Omental fat pad (tissue), 4 donors: ENCODE results near the gene PHIP. TPM values are rescaled to one million over a fixed set of nuclear protein-coding genes. Genes with fewer than 3 reads are reported as not detected.
"Not testable (repeated sequence)": the region's sequence is repeated elsewhere in the genome, so short reads cannot be mapped to it uniquely, and the experiment has no call there.

ENCODE experiments used
- ATAC-seq: fragments of 150-250 bp; one replicate; pipeline ENCODE4 v1.9.1; 2016; ENCODE audit warnings: mild to moderate bottlenecking, moderate library complexity; ENCODE audit not compliant: low FRiP score
- DNase-seq: peaks from one replicate; pipeline ENCODE4 v3.0.0-alpha.2; 2019; ENCODE audit warnings: low spot score
- total RNA-seq, 4 donors: library from RNA; depleted of rRNA; stranded (reverse); fragments of >200 nt; gene quantifications; one replicate each; pipeline ENCODE4 v1.1.0, GENCODE V29; 2016
- TF ChIP-seq, protein P1 (sequence below), 3 donors: fragments of 450-650 bp; IDR thresholded peaks; one replicate each; pipeline ENCODE4 v1.5.1; 2016 to 2017; ENCODE audit warnings: antibody characterized with exemption in 3 of 3, mild to moderate bottlenecking in 3 of 3, moderate library complexity in 2 of 3

Gene PHIP
- total RNA-seq, 4 donors from 2014 or later = 18.0 to 43.3 (median 23.9) TPM

DNA sequence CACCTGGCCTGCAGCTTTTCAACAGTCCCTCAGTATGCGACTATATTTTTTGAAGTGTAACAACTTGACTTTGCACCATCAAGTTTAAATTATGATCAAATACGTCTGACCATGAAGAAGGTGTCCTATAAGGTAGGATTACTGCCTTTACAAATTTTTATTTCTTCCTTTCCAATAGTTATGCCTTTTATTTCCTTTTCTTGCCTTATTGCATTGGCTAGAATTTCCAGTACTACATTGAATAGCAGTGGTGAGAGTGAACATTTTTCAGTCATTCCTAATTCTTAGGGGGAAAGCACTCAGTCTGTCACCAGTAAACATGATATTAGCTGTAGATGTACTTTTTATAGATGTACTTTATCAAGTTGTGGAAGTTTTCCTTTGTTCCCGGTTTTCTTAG, 129.3 kb downstream of the PHIP start:
- no peak for ATAC-seq
- TF ChIP-seq, protein P1, sequence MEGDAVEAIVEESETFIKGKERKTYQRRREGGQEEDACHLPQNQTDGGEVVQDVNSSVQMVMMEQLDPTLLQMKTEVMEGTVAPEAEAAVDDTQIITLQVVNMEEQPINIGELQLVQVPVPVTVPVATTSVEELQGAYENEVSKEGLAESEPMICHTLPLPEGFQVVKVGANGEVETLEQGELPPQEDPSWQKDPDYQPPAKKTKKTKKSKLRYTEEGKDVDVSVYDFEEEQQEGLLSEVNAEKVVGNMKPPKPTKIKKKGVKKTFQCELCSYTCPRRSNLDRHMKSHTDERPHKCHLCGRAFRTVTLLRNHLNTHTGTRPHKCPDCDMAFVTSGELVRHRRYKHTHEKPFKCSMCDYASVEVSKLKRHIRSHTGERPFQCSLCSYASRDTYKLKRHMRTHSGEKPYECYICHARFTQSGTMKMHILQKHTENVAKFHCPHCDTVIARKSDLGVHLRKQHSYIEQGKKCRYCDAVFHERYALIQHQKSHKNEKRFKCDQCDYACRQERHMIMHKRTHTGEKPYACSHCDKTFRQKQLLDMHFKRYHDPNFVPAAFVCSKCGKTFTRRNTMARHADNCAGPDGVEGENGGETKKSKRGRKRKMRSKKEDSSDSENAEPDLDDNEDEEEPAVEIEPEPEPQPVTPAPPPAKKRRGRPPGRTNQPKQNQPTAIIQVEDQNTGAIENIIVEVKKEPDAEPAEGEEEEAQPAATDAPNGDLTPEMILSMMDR (IDR thresholded peaks at IDR 0.05) = no peak

DNA sequence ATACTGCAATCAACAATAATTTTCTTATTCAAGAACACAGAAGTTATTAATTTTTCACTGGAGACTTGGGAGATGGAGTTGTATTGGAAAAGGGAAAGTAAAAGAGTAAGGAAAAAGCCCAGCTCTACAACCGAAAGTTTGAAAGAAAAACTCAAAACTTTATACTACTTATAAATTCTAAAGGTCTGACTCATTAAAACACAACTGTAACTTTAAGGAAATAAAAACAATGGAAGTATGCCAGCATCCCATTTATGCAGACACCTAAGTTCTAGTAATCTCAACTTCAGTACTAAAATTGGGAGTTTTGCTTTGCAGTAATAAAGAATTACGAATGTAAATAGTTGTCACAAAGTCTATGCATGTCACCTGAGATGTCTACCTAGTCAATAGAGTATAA, 130.1 kb downstream of the PHIP start:
- TF ChIP-seq, protein P1 (IDR thresholded peaks at IDR 0.05) = no peak
- DNase-seq (no peak), ATAC-seq (no peak)

More for the DNA sequence above, 129.3 kb downstream of the PHIP start:
- DNase-seq = no peak

DNA sequence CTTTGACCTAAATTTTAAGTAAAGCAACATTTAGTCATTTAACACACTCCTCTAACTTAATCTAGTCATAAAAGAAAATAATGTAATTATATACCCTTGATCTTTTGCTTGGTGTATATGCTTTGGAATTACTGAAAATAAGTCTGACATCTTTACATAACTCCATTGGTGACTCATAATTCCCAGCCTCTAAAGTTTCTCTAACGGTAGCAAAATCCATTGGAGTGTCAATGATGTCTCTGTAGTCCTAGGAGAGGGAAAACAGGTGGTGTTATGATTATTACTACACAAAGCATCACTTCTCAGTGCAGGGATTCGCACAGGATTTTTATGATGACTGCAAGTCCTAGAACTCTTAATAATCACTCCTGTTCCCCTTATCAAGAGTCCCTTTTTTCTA, 130.5 kb downstream of the PHIP start:
- DNase-seq = no peak
- TF ChIP-seq, protein P1 (IDR thresholded peaks at IDR 0.05) = no peak
- no peak for ATAC-seq

DNA sequence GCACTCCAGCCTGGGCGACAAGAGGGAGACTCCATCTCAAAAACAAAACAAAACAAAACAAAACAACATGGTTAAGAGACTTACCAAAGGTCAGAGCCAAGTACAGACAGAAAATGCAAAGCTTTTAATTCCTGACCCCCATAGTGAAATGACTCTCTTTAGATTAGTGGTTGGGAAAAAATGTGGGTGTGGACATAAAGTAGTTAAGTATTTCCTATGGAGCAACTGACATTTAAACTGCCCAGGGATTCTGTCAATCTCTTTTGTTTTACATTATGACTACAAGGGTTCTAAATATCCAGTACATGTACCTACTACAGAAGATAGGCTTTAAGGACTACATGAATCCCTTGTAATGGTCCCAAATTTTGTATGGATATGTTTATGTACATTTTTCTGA, 135.6 kb downstream of the PHIP start:
- TF ChIP-seq, protein P1 (IDR thresholded peaks at IDR 0.05) = no peak
- no peak for DNase-seq
- ATAC-seq = no peak

DNA sequence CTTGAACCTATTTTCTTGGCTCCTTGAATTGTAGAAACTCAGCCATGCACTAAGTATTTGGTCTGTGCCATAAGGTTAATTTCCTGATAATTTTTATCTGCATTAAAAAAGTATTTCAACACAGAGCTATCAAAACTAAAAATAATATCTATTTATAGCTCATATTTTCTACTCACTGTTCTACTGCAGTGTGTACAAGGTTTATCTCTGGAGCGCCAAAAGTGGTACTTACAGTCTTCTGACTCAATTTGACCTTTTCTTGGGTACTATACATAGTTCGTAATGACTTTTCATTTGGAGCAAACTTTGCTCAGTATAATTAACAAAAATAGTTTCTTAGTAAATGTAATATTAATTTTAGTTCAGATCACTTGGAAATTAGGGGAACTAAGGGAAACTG, 141.5 kb downstream of the PHIP start:
- TF ChIP-seq, protein P1 (IDR thresholded peaks at IDR 0.05) = no peak
- no peak for ATAC-seq
- no peak for DNase-seq

DNA sequence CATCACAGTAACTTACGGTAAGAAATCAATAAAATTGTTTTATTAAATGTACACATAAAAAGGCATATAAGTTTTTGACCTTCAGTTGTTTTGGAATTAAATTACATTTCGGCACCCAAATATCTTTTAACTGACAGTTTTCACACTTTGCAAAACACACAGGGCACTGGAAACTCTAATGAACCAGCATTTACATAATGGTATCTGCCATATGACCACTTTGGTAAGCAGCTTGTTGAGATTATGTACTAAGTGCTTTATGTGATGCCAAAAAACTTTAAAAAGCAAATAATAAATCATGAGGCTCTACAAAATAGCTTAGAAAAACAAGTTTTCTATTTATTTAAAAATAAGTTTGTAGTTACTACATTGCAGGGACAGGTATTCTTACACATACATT, 142.5 kb downstream of the PHIP start:
- ATAC-seq (no peak), DNase-seq (no peak)
- TF ChIP-seq, protein P1 (IDR thresholded peaks at IDR 0.05) = no peak

DNA sequence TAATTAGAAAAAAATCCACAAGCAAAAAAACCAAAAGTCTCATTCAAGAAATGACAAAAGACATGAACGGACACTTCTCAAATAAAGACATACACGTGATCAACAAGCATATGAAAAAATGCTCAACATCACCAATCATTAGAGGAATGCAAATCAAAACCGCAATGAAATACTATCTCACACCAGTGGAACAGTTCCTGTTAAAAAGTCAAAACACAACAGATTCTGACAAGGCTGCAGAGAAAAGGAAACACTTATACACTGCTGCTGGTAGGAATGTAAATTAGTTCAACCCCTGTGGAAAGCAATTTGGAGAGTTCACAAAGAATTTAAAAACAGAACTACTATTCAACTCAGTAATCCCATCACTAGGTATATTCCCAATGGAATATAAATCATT, 152.7 kb downstream of the PHIP start:
- TF ChIP-seq, protein P1 (IDR thresholded peaks at IDR 0.05) = no peak
- ATAC-seq (no peak), DNase-seq (no peak)

DNA sequence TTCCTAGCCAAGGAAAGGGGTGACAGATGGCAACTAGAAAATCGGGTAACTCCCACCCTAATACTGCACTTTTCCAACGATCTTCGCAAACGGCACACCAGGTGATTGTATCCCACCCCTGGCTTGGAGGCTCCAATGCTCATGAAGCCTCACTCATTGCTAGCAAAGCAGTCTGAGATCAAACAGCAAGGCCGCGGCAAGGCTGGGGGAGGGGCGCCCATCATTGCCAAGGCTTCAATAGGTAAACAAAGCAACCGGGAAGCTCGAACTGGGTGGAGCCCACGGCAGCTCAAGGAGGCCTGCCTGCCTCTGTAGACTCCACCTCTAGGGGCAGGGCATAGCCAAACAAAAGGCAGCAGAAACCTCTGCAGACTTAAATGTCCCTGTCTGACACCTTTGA, 156.9 kb downstream of the PHIP start:
- not testable (repeated sequence) for ATAC-seq, DNase-seq
